ENCODE data around the gene VLDLR. TPM values are rescaled to one million over a fixed set of nuclear protein-coding genes. Genes with fewer than 3 reads are reported as not detected.
A peak's percentile ranks its signal among the peaks of the same experiment; 100 is the strongest.

VLDLR gene
- total RNA-seq, 2 donors from 2014 or later: 29.5 to 38.7 TPM

GRCh38 chr9:2600307-2600706 lies 21.3 kb upstream of the VLDLR start:
- Histone ChIP-seq H3K9ac (ENCODE audit: extremely low read depth, low read length, poor library complexity, severe bottlenecking) (no peak overlapping the region), H3K27ac (ENCODE audit: low read depth, low read length) (no peak overlapping the region), H3K4me3 (ENCODE audit: low read length) (no peak overlapping the region), H3K9me3 (ENCODE audit: control insufficient read depth, low read length) (no peaks in the 10 kb centered on the region), H3K27me3 (ENCODE audit: control insufficient read depth, insufficient read depth, low read length, poor library complexity, severe bottlenecking) (no peaks in the 10 kb centered on the region), H3K4me1 (ENCODE audit: control insufficient read depth, insufficient read depth, low read length) (no peaks in the 10 kb centered on the region), H3K36me3 (ENCODE audit: control insufficient read depth, insufficient read depth, low read length) (no peaks in the 10 kb centered on the region)
- Mint-ChIP-seq H3K4me1 (peaks cover 2% of the 10 kb centered on the region), H3K27me3 (ENCODE audit: insufficient read depth) (peaks cover 4% of the 10 kb centered on the region), H3K36me3 (ENCODE audit: low read depth) (no peaks in the 10 kb centered on the region), H3K9me3 (no peaks in the 10 kb centered on the region), H3K4me3 (no peak overlapping the region), H3K27ac (no peak overlapping the region)
- no peak for DNase-seq
- WGBS, 2 experiments (ENCODE audit: insufficient coverage in 1 of 2, insufficient read length in 1 of 2): 86 to 100% methylated on average over 1 to 2 of the region's 2 CpGs
- TF ChIP-seq, protein P1, sequence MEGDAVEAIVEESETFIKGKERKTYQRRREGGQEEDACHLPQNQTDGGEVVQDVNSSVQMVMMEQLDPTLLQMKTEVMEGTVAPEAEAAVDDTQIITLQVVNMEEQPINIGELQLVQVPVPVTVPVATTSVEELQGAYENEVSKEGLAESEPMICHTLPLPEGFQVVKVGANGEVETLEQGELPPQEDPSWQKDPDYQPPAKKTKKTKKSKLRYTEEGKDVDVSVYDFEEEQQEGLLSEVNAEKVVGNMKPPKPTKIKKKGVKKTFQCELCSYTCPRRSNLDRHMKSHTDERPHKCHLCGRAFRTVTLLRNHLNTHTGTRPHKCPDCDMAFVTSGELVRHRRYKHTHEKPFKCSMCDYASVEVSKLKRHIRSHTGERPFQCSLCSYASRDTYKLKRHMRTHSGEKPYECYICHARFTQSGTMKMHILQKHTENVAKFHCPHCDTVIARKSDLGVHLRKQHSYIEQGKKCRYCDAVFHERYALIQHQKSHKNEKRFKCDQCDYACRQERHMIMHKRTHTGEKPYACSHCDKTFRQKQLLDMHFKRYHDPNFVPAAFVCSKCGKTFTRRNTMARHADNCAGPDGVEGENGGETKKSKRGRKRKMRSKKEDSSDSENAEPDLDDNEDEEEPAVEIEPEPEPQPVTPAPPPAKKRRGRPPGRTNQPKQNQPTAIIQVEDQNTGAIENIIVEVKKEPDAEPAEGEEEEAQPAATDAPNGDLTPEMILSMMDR (conservative IDR thresholded peaks at IDR 0.05): peak; percentile 72

GRCh38 chr9:2601785-2602378 lies 19.7 kb upstream of the VLDLR start:
- no peaks in the 10 kb centered on the region for H3K36me3 ChIP-seq (ENCODE audit: control insufficient read depth, insufficient read depth, low read length)
- peaks cover 4% of the 10 kb centered on the region for H3K27me3 Mint-ChIP-seq (ENCODE audit: insufficient read depth)
- H3K4me1 ChIP-seq (ENCODE audit: control insufficient read depth, insufficient read depth, low read length): no peaks in the 10 kb centered on the region
- H3K9me3 Mint-ChIP-seq: no peaks in the 10 kb centered on the region
- peaks cover 2% of the 10 kb centered on the region for H3K4me1 Mint-ChIP-seq
- DNase-seq: no peak
- H3K27ac ChIP-seq (ENCODE audit: low read depth, low read length): no peak overlapping the region
- H3K4me3 Mint-ChIP-seq: no peak overlapping the region
- H3K4me3 ChIP-seq (ENCODE audit: low read length): no peak overlapping the region
- WGBS, 2 experiments (ENCODE audit: insufficient coverage in 1 of 2, insufficient read length in 1 of 2): 96 to 100% methylated on average over 1 to 2 of the region's 3 CpGs
- no peaks in the 10 kb centered on the region for H3K27me3 ChIP-seq (ENCODE audit: control insufficient read depth, insufficient read depth, low read length, poor library complexity, severe bottlenecking)
- H3K9me3 ChIP-seq (ENCODE audit: control insufficient read depth, low read length): no peaks in the 10 kb centered on the region
- H3K36me3 Mint-ChIP-seq (ENCODE audit: low read depth): no peaks in the 10 kb centered on the region
- no peak overlapping the region for H3K9ac ChIP-seq (ENCODE audit: extremely low read depth, low read length, poor library complexity, severe bottlenecking)
- no peak overlapping the region for H3K27ac Mint-ChIP-seq
- TF ChIP-seq, protein P1 (conservative IDR thresholded peaks at IDR 0.05): no peak

DNA sequence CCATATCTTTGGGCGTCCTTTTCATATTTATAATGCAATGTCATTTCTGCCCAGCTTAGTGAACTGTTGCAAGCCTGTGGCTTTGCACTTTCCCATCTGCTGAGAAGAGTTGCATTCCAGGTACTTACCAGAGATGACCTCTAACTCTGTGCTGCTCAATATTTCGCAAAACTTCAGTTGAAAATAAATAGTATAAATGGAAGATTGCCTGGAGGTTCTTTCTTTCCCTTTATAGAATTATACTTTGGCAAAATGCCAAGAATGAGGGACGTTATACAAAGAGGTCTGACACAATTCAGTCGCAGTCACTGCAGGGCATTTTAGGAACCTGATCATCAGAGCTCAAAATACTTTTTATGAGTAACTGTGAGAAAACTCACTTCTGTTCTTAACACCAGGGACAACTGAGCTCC lies 18.9 kb upstream of the VLDLR start:
- Histone ChIP-seq H3K9ac (ENCODE audit: extremely low read depth, low read length, poor library complexity, severe bottlenecking) (no peak overlapping the region), H3K4me3 (ENCODE audit: low read length) (no peak overlapping the region), H3K27ac (ENCODE audit: low read depth, low read length) (no peak overlapping the region), H3K36me3 (ENCODE audit: control insufficient read depth, insufficient read depth, low read length) (no peaks in the 10 kb centered on the region), H3K9me3 (ENCODE audit: control insufficient read depth, low read length) (no peaks in the 10 kb centered on the region), H3K4me1 (ENCODE audit: control insufficient read depth, insufficient read depth, low read length) (no peaks in the 10 kb centered on the region), H3K27me3 (ENCODE audit: control insufficient read depth, insufficient read depth, low read length, poor library complexity, severe bottlenecking) (no peaks in the 10 kb centered on the region)
- Mint-ChIP-seq H3K27me3 (ENCODE audit: insufficient read depth) (peaks cover 4% of the 10 kb centered on the region), H3K9me3 (no peaks in the 10 kb centered on the region), H3K4me1 (peaks cover 2% of the 10 kb centered on the region), H3K4me3 (no peak overlapping the region), H3K36me3 (ENCODE audit: low read depth) (no peaks in the 10 kb centered on the region), H3K27ac (no peak overlapping the region)
- WGBS, 2 experiments (ENCODE audit: insufficient coverage in 1 of 2, insufficient read length in 1 of 2): 82 to 92% methylated on average over 3 to 4 of the region's 4 CpGs
- TF ChIP-seq, protein P1 (conservative IDR thresholded peaks at IDR 0.05): no peak
- no peak for DNase-seq
